K562 (cell line): Measurements from ENCODE around the gene ACOX2. TPM values are rescaled to one million over a fixed set of nuclear protein-coding genes. Genes with fewer than 3 reads are reported as not detected.

Experiments
- ATAC-seq: fragments of 200-7000 bp; cut with Tn5 transposase; 3 replicates; pipeline ENCODE4 v1.9.1; 2020; ENCODE audit warnings: moderate library complexity
- BruUV-seq: library from RNA; stranded (reverse); fragments of 400-500 nt; replicated peaks from 2 replicates; lab custom pipeline; 2021; lab: Mats Ljungman, UMichigan
- CTCF ChIA-PET: fragments of 300-600 bp; formaldehyde crosslinking; extraction: SDS; loops from one replicate; lab custom pipeline; 2021; ENCODE audit warnings: low intra/inter-chr PET ratio; lab: Yijun Ruan, JAX
- POLR2A ChIA-PET: fragments of 300-600, 350-650 bp; sonication (Branson Sonifier 250); formaldehyde crosslinking; extraction: SDS; loops from one replicate; lab custom pipeline; 2021; ENCODE audit warnings: antibody characterized with exemption, inconsistent platforms; lab: Yijun Ruan, JAX
- DNase-seq, 4 experiments: peaks; one replicate each; pipeline versions ENCODE4 v3.0.0 to v3.0.0-alpha.2; 2011 to 2018; ENCODE audit warnings: low spot score in 3 of 4, mixed read lengths in 3 of 4; ENCODE audit errors: extremely low read depth in 1 of 4
- FAIRE-seq: peaks from 2 replicates; lab custom pipeline; 2011; peaks lifted over from hg19 to GRCh38; lab: Jason Lieb, UNC
- H2AFZ ChIP-seq: 2 replicates; pipeline ENCODE4 v1.6.0; 2011; ENCODE audit warnings: low read depth, low read length, control low read depth, inconsistent platforms
- H3K27ac ChIP-seq: fragments of 200-600 bp; 3 replicates; pipeline ENCODE4 v1.8.0; 2011; ENCODE audit warnings: low read depth, mild to moderate bottlenecking, control low read depth, inconsistent platforms, low read length, moderate library complexity, mixed read lengths; ENCODE audit errors: extremely low read depth
- H3K27me3 ChIP-seq, 2 experiments: fragments of 300-600 bp in 1 of 2; 2 replicates in 1 of 2; 3 replicates in 1 of 2; pipeline versions ENCODE4 v1.6.0 to v1.8.0; 2011; ENCODE audit warnings: inconsistent platforms in 2 of 2, low read length in 2 of 2, mild to moderate bottlenecking in 1 of 2, mixed read lengths in 1 of 2, moderate library complexity in 1 of 2; ENCODE audit not compliant: control insufficient read depth in 2 of 2, insufficient read depth in 2 of 2
- H3K36me3 ChIP-seq: fragments of 300-600 bp; 3 replicates; pipeline ENCODE4 v1.8.0; 2011; ENCODE audit warnings: mild to moderate bottlenecking, low read length, inconsistent platforms; ENCODE audit not compliant: control insufficient read depth, insufficient read depth
- H3K4me1 ChIP-seq, 2 experiments: fragments of 200-600 bp in 1 of 2; replicated peaks in 1 of 2; 2 replicates in 1 of 2; 3 replicates in 1 of 2; pipeline versions ENCODE4 v1.5.1 to v1.8.0; 2011; ENCODE audit warnings: inconsistent platforms in 2 of 2, low read length in 2 of 2, mild to moderate bottlenecking in 1 of 2, mixed read lengths in 1 of 2, moderate library complexity in 1 of 2; ENCODE audit not compliant: control insufficient read depth in 2 of 2, insufficient read depth in 2 of 2
- H3K4me2 ChIP-seq: 2 replicates; pipeline ENCODE4 v1.6.1; 2011; ENCODE audit warnings: low read length, control low read depth, inconsistent platforms, mixed read lengths; ENCODE audit not compliant: insufficient read depth
- H3K4me3 ChIP-seq: fragments of 200-600 bp; sonication (generic), shearing (Covaris generic); 2 replicates; pipeline ENCODE4 v1.5.1; 2016; ENCODE audit warnings: control low read depth, inconsistent platforms
- H3K79me2 ChIP-seq: fragments of 200-600 bp; 3 replicates; pipeline ENCODE4 v1.8.0; 2011; ENCODE audit warnings: low read length, inconsistent platforms; ENCODE audit not compliant: control insufficient read depth, insufficient read depth
- H3K9ac ChIP-seq, 2 experiments: 2 replicates each; pipeline versions ENCODE4 v1.6.0 to v1.6.1; 2011; ENCODE audit warnings: low read depth in 2 of 2, low read length in 2 of 2, control low read depth in 1 of 2, inconsistent platforms in 1 of 2, mild to moderate bottlenecking in 1 of 2, mixed read lengths in 1 of 2; ENCODE audit not compliant: insufficient read depth in 1 of 2
- H3K9me1 ChIP-seq: one replicate; pipeline ENCODE4 v1.6.0; 2011; ENCODE audit warnings: inconsistent platforms, mild to moderate bottlenecking, low read length, moderate library complexity; ENCODE audit not compliant: control insufficient read depth, insufficient read depth
- H3K9me3 ChIP-seq: replicated peaks from 2 replicates; pipeline ENCODE4 v1.5.1; 2011; ENCODE audit warnings: low read depth, low read length, inconsistent platforms; ENCODE audit not compliant: control insufficient read depth, insufficient read depth
- H4K20me1 ChIP-seq: replicated peaks from 2 replicates; pipeline ENCODE4 v1.6.1; 2011; ENCODE audit warnings: low read length, inconsistent platforms, mixed read lengths; ENCODE audit not compliant: control insufficient read depth, insufficient read depth
- CBX2 ChIP-seq: fragments of 200-600 bp; sonication (generic); IDR thresholded peaks from one replicate; pipeline ENCODE4 v1.6.1; 2012; ENCODE audit warnings: mild to moderate bottlenecking, low read length, inconsistent platforms; ENCODE audit not compliant: insufficient read depth, poor library complexity, severe bottlenecking
- CEBPB ChIP-seq: fragments of 450-650 bp; IDR thresholded peaks from 2 replicates; pipeline ENCODE4 v1.6.1; 2016; ENCODE audit warnings: missing genetic modification characterization, missing compliant biosample characterization
- CUX1 ChIP-seq: fragments of 200-800 bp; sonication (Bioruptor generic); IDR thresholded peaks from 2 replicates; pipeline ENCODE4 v1.6.1; 2016; ENCODE audit warnings: missing genetic modification characterization, missing compliant biosample characterization
- FOXK2 ChIP-seq, 2 experiments: fragments of 450-650 bp; IDR thresholded peaks in 1 of 2; conservative IDR thresholded peaks in 1 of 2; 2 replicates each; pipeline ENCODE4 v1.6.1; 2016; ENCODE audit warnings: low read depth in 2 of 2, mild to moderate bottlenecking in 1 of 2
- HOMEZ ChIP-seq: fragments of 250-450 bp; sonication (Bioruptor Pico); IDR thresholded peaks from 2 replicates; pipeline ENCODE4 v1.4.0; 2020; ENCODE audit warnings: mild to moderate bottlenecking, moderate library complexity
- ZKSCAN1 ChIP-seq: fragments of 150-350 bp; IDR thresholded peaks from 2 replicates; pipeline ENCODE4 v1.6.1; 2016; ENCODE audit warnings: low read depth, low read length
- WGBS: fragments of 100-300 bp; shearing (Covaris generic); methylation state at CpG from one replicate; pipeline ENCODE4 v1.1.6; 2016; ENCODE audit warnings: low coverage, mixed read lengths; ENCODE audit not compliant: insufficient coverage; ENCODE audit errors: missing lambda C conversion rate; 5-methylcytosine and 5-hydroxymethylcytosine counted together
- in situ Hi-C: fragments of 300-500 bp; cut with MboI; formaldehyde crosslinking; loops from 4 replicates; pipeline ENCODE4 v1.15.0; 2018; ENCODE audit warnings: inconsistent platforms, mixed read lengths
- intact Hi-C: fragments of 100-400 bp; cut with micrococcal nuclease; formaldehyde crosslinking; loops from 2 replicates; pipeline ENCODE4 v1.14.2; 2022
- polyA plus RNA-seq, 8 experiments: library from polyadenylated mRNA; depleted of rRNA in 4 of 8; stranded (reverse) in 5 of 8; unstranded in 3 of 8; fragments of >200 nt; fragmentation: Nextera tagmentation in 2 of 8; fragmentation: Illumina TruSeq in 1 of 8; extraction: Ambion mirVana in 2 of 8; extraction: Trizol in 1 of 8; gene quantifications; 2 replicates each; pipeline versions ENCODE4 v1.2.1 to v1.2.3, GENCODE V29; 2011 to 2014; ENCODE audit warnings: inconsistent platforms in 1 of 8, missing spikeins in 1 of 8
- total RNA-seq, 7 experiments: library from RNA; depleted of rRNA in 6 of 7; stranded (reverse); fragments of >200 nt in 6 of 7; fragmentation: Illumina TruSeq in 2 of 7; extraction: Trizol in 2 of 7; gene quantifications; 2 replicates each; pipeline versions ENCODE4 v1.2.1 to v1.2.3, GENCODE V29; 2011 to 2021; ENCODE audit warnings: low replicate concordance in 1 of 7

The ACOX2 gene
- total and polyA plus RNA-seq, 9 of the 15 experiments (the other 6 are each of a cell fraction or from before 2014, with no cell fraction given): 0.15 TPM; not detected in 8

- BruUV-seq: no TSS peak
- H3K79me2 ChIP-seq: no peaks in the 10 kb centered on the region
- no peak overlapping the region for H2AFZ ChIP-seq
- H3K27ac ChIP-seq: no peak overlapping the region
- in situ Hi-C loops: no loop called here
- TF ChIP-seq FOXK2 (conservative IDR thresholded peaks at IDR 0.05 in 1 of 2, IDR thresholded peaks at IDR 0.05 in 1 of 2; ENCODE audit: low read depth in 2 of 2): no peak
- no peaks in the 10 kb centered on the region for H3K36me3 ChIP-seq
- no peaks in the 10 kb centered on the region for H3K9me1 ChIP-seq
- H3K4me1 ChIP-seq: peaks cover 0 to 10% of the 10 kb centered on the region in 2 experiments; a peak in 4 of 5 replicates
- ChIA-PET CTCF (no interaction called here), POLR2A (no interaction called here)
- H3K9ac ChIP-seq: no peak overlapping the region
- H4K20me1 ChIP-seq: no peaks in the 10 kb centered on the region
- no peak overlapping the region for H3K4me3 ChIP-seq
- WGBS: no CpG with 5 or more reads among the region's 1 CpG
- DNase-seq: no peak
- H3K9me3 ChIP-seq: no peaks in the 10 kb centered on the region
- H3K4me2 ChIP-seq: no peak overlapping the region
- no peak for FAIRE-seq
- ATAC-seq: no peak
- no peaks in the 10 kb centered on the region for H3K27me3 ChIP-seq
- intact Hi-C loops: no loop called here
Observed at GRCh38 chr3:58473275-58473674, 63.7 kb downstream of the ACOX2 start.

- no peaks in the 10 kb centered on the region for H3K9me1 ChIP-seq
- no TSS peak for BruUV-seq
- in situ Hi-C loops: no loop called here
- intact Hi-C loops: no loop called here
- WGBS: 22% methylated on average over 10 of the region's 10 CpGs
- POLR2A ChIA-PET: interaction anchor here (0.9 to 1.2 kb wide), 3 partner anchors 13 to 65 kb away, joined by 3 to 4 read pairs (median 3); partner anchors contain the start of gene PDHB
- ATAC-seq (peak; percentile 85), FAIRE-seq (no peak), DNase-seq (peak; percentile 19 to 58 (median 39))
- no peak overlapping the region for H3K4me3 ChIP-seq
- no peaks in the 10 kb centered on the region for H3K79me2 ChIP-seq
- CTCF ChIA-PET: no interaction called here
- no peaks in the 10 kb centered on the region for H4K20me1 ChIP-seq
- H2AFZ ChIP-seq: no peak overlapping the region
- no peak overlapping the region for H3K9ac ChIP-seq
- H3K27me3 ChIP-seq: no peaks in the 10 kb centered on the region
- H3K4me2 ChIP-seq: no peak overlapping the region
- peaks cover 0 to 10% of the 10 kb centered on the region in 2 experiments; a peak in 4 of 5 replicates for H3K4me1 ChIP-seq
- H3K9me3 ChIP-seq: no peaks in the 10 kb centered on the region
- no peak overlapping the region for H3K27ac ChIP-seq
- H3K36me3 ChIP-seq: no peaks in the 10 kb centered on the region
- no peak for TF ChIP-seq CBX2
- no peak for TF ChIP-seq CUX1 (CRISPR knock-in tag)
- TF ChIP-seq CEBPB (tag): peak; percentile 97
- TF ChIP-seq ZKSCAN1: no peak
- TF ChIP-seq HOMEZ (CRISPR knock-in tag): no peak
Observed at GRCh38 chr3:58471025-58471887, 65.7 kb downstream of the ACOX2 start.
